T-helper 9 cell (primary cell): Measurements from ENCODE around the gene CD7.

Experiments
- DNase-seq: peaks from one replicate; pipeline ENCODE4 v3.0.0-alpha.2; 2020

Gene CD7

DNA sequence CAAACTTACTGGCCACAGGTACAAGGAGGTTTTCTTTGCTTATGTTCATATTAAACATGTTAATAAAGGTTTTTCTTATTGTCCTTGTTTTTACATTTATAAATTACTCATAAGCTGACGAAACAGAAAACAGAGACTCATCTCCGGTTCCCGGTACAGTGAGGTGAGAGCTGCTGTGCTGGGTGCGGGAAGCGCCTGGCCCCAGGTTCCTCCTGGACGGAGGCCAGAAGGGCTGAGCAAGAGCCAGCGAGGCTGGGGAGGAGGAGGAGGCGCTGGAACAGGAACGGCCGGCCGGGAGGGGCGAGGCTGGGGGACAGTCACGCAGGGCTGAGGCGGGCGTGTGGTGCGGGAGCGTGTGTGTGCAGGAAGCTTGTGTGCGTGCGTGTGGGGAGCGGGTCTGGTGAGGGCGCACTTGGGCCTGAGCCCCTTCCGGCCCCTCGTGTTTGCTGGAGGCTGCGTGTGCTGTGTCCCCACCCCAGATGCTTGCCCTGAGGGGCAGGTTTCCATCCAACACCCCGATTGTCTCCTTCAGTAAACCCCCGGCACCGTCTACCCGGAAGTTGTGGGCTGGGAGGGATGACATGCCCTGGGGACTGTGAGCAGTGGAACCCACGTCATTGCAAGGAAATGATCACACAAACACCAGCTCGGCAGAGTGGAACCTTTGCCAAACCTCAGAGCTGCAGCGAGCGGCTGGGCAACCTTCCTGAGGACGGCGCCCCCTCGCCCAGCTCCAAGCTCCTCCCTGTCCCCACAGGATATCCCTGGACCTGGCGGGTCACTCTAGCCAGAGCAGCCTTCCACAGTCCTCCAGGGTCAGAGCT lies 19.5 kb downstream of the CD7 start:
- peak; percentile 84 for DNase-seq

- peak; percentile 80 for DNase-seq
Measured at GRCh38 chr17:82297280-82297713, 20.1 kb downstream of the CD7 start.

DNA sequence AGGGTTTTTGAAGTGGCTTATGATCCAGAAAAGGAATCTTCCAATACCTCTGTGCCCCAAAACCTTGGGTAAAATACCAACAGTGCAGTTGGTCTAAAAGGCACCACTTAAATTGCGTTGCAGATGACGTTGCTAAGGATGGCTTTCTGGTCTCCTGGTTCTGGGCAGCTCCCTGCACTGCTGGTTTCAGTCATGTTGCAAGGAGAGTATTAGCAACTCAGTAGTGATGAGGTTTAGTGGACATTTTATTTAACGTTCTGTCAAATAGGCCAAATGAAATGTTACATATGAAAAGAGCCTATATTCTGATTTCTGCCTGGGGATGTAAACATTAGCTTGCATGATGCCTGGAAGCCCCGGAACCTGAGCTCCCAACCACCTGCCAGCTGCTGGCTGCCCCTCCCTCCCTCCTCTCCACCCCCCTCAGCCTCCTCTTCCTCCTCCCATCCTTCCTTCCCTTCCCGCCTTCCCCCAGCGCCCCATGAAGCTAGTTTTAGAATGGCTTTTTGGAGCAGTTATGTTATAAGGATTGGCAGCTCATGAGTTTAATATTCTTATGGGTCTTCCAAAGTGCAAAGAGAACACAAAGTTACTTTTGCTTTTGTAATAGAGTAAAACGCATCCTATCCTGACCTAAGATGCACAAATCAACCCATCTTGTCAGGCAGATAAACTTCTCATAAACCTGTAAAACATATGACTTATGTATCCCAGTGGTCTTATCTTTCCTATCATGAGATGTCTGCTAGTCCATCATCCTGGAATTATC lies 20.7 kb downstream of the CD7 start:
- no peak for DNase-seq

DNA sequence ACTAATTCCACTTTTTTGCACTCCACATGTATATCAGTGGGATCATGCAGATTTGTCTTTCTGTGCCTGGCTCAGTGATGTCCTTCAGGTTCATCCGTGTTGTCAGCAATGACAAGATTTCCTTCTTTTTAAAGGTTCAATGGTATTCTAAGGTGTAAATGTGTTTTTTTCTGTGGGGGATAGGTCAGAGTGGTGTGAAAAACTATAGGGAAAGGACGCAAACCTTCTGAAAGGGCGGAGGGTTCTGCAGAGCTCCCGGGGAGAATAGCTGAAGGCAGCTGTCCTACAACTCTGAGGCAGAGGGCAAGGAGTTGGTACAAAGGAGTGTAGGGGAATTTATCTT lies 22.0 kb downstream of the CD7 start:
- no peak for DNase-seq

GRCh38 chr17:82294064-82294773 lies 23.2 kb downstream of the CD7 start:
- no peak for DNase-seq

DNA sequence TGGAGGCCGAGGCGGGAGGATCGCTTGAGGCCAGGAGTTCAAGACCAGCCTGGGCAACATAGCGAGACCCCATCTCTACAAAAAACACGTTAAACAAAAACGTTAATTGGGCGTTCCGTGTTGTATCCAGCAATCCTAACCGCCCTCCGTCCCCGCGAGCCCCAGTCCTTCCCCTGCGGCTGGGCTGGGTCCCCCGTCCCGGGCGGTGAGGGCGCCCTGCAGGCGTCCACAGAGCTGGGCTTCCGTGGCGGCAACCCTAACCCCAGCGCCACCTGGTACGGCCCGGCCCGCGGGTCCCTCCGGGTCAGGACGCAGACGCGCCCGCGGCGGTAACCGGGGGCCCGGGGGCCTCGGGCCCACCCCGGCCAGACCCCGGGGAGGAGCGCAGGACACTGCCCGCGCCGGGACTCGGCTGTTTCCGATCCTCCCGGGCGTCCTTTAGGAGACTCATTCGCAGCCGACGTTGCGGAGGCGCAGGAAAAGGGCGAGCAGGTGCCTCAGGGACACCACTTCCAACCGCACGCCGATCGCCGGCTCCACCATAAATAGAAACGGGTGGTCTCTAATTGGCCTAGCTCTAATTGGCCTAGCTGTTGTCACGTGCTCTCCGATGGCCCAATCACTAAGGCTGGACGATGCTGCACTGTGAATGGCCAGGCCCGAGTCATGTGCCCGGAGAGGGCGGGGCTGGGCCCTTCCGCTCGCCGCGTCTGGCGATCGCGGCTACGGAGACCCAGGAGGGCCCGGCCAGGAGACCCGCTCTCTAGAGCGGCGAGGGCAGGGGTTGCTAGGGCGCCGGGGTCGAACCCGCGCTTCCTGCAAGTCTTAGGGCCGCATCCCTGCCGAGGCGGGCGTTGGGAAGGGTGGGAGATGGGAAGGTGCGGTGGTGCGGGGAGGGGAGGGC lies 24.9 kb downstream of the CD7 start:
- DNase-seq, result peak; percentile 82

DNA sequence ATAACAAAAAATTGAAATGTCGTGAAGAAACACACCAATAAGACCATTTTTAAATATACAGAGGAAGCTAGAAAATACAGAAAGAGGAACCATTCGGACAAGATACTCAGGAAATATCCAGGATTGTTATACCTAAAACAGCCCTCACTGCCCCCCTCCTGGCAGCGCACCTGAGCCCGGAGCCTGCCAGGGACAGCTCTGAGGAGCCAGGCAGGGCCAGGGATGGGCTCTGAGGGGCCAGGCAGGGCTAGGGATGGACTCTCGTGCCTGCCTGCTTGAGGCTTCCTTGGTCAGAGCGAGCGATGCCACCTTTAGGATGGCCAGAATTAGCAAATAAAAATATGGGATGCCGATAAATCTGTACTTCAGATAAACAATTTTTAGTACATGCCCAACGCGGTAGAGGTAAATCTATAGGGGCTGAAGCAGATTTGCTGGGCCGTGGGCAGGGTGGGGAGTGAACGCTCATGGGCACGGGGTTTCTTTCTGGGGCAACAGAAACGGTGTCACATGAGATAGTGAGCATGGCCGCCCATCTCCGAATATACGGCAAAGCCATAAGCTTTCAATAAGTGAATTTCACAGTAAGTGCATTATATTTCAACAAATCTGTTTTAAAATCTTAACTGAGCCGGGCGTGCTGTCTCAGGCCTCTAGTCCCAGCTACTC lies 25.7 kb downstream of the CD7 start:
- DNase-seq, result no peak

DNA sequence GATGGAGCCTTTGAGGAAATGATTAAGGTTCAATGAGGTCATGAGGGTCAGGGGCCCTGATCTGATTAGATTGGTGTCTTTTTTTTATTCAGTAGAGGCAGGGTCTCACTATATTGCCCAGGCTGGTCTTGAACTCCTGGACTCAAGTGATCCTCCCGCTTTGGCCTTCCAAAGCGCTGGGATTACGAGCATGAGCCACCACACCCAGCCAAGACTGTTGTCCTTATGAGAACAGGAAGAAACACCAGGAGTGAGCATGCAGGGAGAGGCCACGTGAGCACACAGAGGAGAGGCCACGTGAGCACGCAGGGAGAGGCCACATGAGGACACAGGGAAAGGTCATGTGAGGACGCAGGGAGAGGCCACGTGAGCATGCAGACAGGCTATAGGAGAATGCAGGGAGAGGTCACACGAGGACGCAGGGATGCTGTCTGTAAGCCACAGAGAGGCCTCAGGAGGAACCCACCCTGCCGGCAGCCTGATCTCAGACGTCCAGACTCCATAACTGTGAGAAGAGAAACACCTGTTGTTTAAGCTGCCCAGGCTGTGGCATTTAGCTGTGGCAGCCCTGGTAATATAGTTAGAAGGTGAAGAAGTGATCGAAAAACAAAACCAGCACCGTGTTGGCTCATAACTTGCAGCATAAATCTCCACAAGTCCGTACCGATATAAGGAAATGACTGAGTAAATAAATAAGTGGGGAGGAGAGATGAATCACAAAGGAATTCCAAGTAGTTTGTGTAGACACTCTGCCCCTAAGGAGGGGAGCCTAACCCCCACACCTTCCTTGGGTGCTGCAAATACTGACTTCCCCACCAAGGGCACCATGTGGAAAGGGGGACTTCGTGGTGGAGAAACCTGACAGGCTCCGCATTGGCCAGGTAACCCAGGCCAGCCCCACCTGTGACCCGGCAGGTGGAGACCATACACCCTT lies 29.3 kb downstream of the CD7 start:
- DNase-seq, result no peak

GRCh38 chr17:82287013-82287867 lies 30.2 kb downstream of the CD7 start:
- no peak for DNase-seq

- no peak for DNase-seq
Measured at GRCh38 chr17:82285141-82285540, 32.3 kb downstream of the CD7 start.

- DNase-seq, result no peak
Measured at GRCh38 chr17:82283208-82283749, 34.1 kb downstream of the CD7 start.

GRCh38 chr17:82282239-82283207 lies 34.9 kb downstream of the CD7 start:
- DNase-seq, result no peak

DNA sequence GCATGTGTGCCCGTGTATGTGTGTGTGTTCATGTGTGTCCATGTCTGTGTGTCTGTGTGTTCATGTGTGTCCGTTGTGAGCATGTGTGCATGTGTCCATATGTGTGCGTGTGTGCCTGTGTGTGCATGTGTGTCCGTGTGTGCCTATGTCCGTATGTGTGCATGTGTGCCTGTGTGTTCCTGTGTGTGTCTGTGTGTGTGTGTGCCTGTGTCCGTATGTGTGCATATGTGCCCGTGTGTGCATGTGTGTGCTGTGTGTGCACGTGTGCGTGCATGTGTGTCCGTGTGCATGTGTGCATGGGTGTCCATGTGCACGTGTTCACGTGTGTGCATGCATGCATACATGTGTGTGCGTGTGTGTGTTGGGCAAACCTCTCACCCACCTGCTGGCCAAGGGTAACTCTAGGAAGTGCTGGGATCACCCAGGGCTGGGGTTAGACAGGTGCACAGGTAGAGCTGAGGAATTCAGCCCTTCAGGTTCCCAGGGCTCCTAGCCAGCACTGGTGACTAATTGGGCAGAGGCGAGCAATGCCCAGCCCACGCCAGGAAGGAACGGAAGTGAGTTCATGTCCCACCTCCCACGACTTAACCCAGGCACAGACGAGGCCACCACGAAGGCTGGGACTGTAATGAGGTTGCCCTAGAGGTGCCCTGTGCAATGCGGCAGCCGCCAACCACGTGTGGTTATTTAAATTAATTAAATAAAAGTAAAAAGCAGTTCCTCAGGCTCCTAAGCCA lies 35.7 kb downstream of the CD7 start:
- DNase-seq, result no peak

DNA sequence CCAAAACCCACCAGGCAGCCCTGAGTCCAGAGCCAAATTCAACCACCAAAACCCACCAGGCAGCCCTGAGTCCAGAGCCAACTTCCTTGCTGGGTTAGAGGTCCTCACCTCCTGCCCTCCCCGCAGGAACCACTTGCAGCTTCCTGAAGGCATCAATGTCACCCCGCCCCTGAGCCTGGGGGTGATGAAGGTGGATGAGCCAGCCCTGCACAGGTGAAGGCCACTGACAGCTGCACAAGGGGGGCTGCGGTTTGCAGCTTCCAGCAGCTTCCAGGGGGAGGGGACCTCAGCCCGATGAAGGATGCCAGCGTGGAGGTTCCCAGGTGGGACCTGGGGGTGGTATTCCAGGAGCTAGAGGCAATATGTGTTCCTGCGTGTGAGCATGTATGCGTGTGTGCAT lies 36.3 kb downstream of the CD7 start:
- DNase-seq, result no peak

- DNase-seq, result no peak
Measured at GRCh38 chr17:82280537-82280936, 36.9 kb downstream of the CD7 start.

GRCh38 chr17:82278786-82279391 lies 38.5 kb downstream of the CD7 start:
- no peak for DNase-seq

- DNase-seq, result no peak
Measured at GRCh38 chr17:82278308-82278707, 39.1 kb downstream of the CD7 start.
